Kidney (tissue), 14 donors: ENCODE results near the gene ID3. TPM values are rescaled to one million over a fixed set of nuclear protein-coding genes. Genes with fewer than 3 reads are reported as not detected.

ENCODE experiments used
- DNase-seq, 5 donors: peaks; one replicate each; pipeline ENCODE4 v3.0.0-alpha.2; 2013 to 2020
- FAIRE-seq: peaks from 2 replicates; lab custom pipeline; 2012; peaks lifted over from hg19 to GRCh38; lab: Jason Lieb, UNC
- H3K27ac ChIP-seq, 2 donors: one replicate each; pipeline ENCODE4 v1.7.0; 2013; ENCODE audit warnings: low read depth in 2 of 2, low read length in 2 of 2, inconsistent platforms in 1 of 2
- H3K27me3 ChIP-seq: one replicate; pipeline ENCODE4 v1.7.1; 2013; ENCODE audit warnings: low read length, inconsistent platforms; ENCODE audit not compliant: control insufficient read depth, insufficient read depth
- H3K36me3 ChIP-seq, 3 donors: one replicate each; pipeline versions ENCODE4 v1.7.0 to v1.7.1; 2013; ENCODE audit warnings: low read length in 3 of 3, control low read depth in 1 of 3, inconsistent platforms in 1 of 3; ENCODE audit not compliant: insufficient read depth in 3 of 3, control insufficient read depth in 2 of 3
- H3K4me1 ChIP-seq, 3 donors: one replicate each; pipeline versions ENCODE4 v1.7.0 to v1.7.1; 2013; ENCODE audit warnings: low read length in 3 of 3, inconsistent platforms in 1 of 3, low read depth in 1 of 3; ENCODE audit not compliant: control insufficient read depth in 2 of 3, insufficient read depth in 2 of 3
- H3K4me3 ChIP-seq, 3 donors: one replicate each; pipeline versions ENCODE4 v1.7.0 to v1.8.1; 2013; ENCODE audit warnings: low read length in 3 of 3, control low read depth in 1 of 3, inconsistent platforms in 1 of 3
- H3K9ac ChIP-seq, 3 donors: one replicate each; pipeline versions ENCODE4 v1.7.0 to v1.7.1; 2013; ENCODE audit warnings: low read length in 3 of 3, control low read depth in 1 of 3, inconsistent platforms in 1 of 3
- H3K9me3 ChIP-seq, 3 donors: one replicate each; pipeline versions ENCODE4 v1.7.0 to v1.7.1; 2013; ENCODE audit warnings: low read length in 3 of 3, control low read depth in 1 of 3, inconsistent platforms in 1 of 3; ENCODE audit not compliant: control insufficient read depth in 2 of 3, insufficient read depth in 1 of 3
- CTCF ChIP-seq: IDR thresholded peaks from 3 replicates; pipeline ENCODE4 v1.5.1; 2012; ENCODE audit warnings: mild to moderate bottlenecking, moderate library complexity, borderline replicate concordance; ENCODE audit not compliant: insufficient read depth; ENCODE audit errors: extremely low read depth
- intact Hi-C: fragments of 100-400 bp; cut with DNase I; formaldehyde crosslinking; loops from one replicate; pipeline ENCODE4 v1.11.1; 2022
- polyA plus RNA-seq: library from polyadenylated mRNA; stranded (reverse); fragments of 350-450 nt; fragmentation: Illumina TruSeq; extraction: RNeasy Lipid Tissue Mini Kit (QIAGEN cat#74804); gene quantifications from one replicate; pipeline ENCODE4 v1.2.3, GENCODE V29; 2014; ENCODE audit warnings: low read depth, low replicate concordance; ENCODE audit not compliant: insufficient read depth
- total RNA-seq: library from RNA; stranded (reverse); fragmentation: NEBNext Ultra II Directional; extraction: Animal tissue kit (Norgen Biotek cat#: 25700); gene quantifications from one replicate; pipeline ENCODE4 v1.2.1, GENCODE V29; 2021
- donor health status: control.
- donor health status: control.
- donor health status: control.
- donor health status: control.
- donor health status: control.
- donor health status: DM: yes; HTN: yes; CAD: no.
- donor health status: Normal renal cell carcinoma (clear cell type).

ID3 gene
- total and polyA plus RNA-seq, 2 donors from 2014 or later = 97.8 to 157 TPM

DNA sequence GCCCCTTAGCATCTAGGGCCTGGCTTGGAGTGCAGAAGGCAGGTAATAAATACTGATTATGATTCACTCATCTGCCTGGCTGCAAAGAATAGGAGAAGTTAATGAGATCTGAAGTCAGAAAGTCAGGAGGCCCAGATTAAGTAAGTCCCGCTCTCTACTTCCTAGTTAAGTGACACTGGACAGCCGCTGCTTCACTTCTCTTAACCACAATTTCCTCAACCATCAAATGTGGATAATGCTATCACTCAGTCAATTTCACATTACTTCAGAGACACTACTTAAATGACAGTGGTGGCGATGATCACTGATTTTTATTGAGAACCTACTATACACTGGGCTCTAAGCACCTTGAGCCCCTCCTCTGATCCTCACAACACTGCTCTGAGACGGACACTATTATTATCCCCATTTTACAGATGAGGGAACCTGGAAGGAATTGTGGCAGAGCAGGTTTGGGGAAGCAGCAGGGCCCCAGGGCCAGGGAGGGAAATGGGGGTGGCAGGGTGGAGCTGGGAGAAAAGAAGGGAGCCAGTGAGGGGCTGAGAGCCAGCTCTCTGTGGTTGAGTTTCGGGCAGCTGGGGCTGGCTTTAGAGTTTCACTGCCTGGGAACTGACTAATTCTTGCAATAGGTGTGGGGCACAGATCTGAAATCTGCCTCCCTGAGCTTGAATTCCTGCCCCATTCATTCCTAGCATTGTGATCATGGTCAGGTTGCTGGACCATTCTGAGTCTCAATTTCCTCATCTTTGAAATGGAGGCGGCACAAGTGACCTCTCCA is 25.9 kb downstream of the ID3 start:
- peaks cover 0 to 15% (median 0%) of the 10 kb centered on the region in 3 donors for H3K4me1 ChIP-seq
- no peaks in the 10 kb centered on the region for H3K27me3 ChIP-seq
- H3K9me3 ChIP-seq = no peaks in the 10 kb centered on the region
- no peak for DNase-seq
- H3K27ac ChIP-seq = no peak overlapping the region
- no peak for FAIRE-seq
- no peak overlapping the region for H3K9ac ChIP-seq
- TF ChIP-seq CTCF = no peak
- no peaks in the 10 kb centered on the region for H3K36me3 ChIP-seq
- H3K4me3 ChIP-seq = no peak overlapping the region
- intact Hi-C loops = no loop called here

DNA sequence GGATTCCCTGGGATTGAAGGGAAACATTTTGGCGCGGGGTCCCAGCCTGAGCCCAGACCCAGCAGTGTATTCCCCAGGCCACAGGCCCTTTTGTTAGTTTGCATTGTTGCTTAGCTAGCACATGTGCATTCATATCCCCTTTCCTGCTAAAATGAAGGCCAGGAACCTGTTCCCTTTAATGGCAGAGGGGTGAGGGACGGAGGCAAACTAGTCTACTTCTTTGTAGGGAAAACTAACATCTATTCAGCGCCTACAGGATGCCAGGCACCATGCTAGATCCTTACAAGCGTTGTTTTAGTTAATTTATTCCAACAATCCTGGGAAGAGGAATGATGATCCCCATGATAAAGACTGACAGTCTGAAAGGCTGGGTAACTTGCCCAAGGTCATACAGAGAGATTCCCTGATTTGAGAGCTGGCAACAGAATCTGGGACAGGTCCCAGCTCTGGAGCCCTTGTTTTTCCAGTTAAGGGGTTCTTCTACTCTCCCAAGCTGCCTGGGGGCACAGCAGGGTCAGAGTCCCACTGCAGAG is 27.7 kb downstream of the ID3 start:
- Histone ChIP-seq H3K27ac (no peak overlapping the region), H3K36me3 (no peaks in the 10 kb centered on the region), H3K4me1 (peaks cover 0 to 16% (median 0%) of the 10 kb centered on the region in 3 donors), H3K9me3 (no peaks in the 10 kb centered on the region), H3K4me3 (peak overlapping the region; percentile 25 to 47 (median 27)), H3K27me3 (no peaks in the 10 kb centered on the region), H3K9ac (peak overlapping the region in 1 of 3 donors; percentile 10)
- no peak for TF ChIP-seq CTCF
- intact Hi-C loops = no loop called here
- no peak for FAIRE-seq
- no peak for DNase-seq

GRCh38 chr1:23530747-23531561 is 28.3 kb downstream of the ID3 start, which contains the start of gene E2F2:
TSS of gene E2F2 (minus strand) at chr1:23531233. CDS start at chr1:23530793, 440 bp downstream.
- FAIRE-seq (no peak), DNase-seq (peak; percentile 89 to 95 (median 94))
- Histone ChIP-seq H3K9me3 (no peaks in the 10 kb centered on the region), H3K36me3 (no peaks in the 10 kb centered on the region), H3K27ac (no peak within 1 kb of the TSS), H3K9ac (peak within 1 kb of the TSS in 1 of 3 donors; percentile 10), H3K4me3 (peak within 1 kb of the TSS; percentile 25 to 51 (median 47)), H3K4me1 (peaks cover 0 to 16% (median 0%) of the 10 kb centered on the region in 3 donors), H3K27me3 (no peaks in the 10 kb centered on the region)
- TF ChIP-seq CTCF = peak; percentile 6
- intact Hi-C loops = no loop called here
